CD14-positive monocyte (primary cell): ENCODE data around the gene ERBB4. TPM values are rescaled to one million over a fixed set of nuclear protein-coding genes. Genes with fewer than 3 reads are reported as not detected.

ENCODE experiments used
- DNase-seq, 3 donors: peaks; one replicate each; pipeline ENCODE4 v3.0.0-alpha.2; 2011 to 2022
- H2AFZ ChIP-seq: 2 replicates; pipeline ENCODE4 v1.6.0; 2012; ENCODE audit warnings: mild to moderate bottlenecking, low read depth, low read length, inconsistent platforms; ENCODE audit not compliant: insufficient read depth, poor library complexity, severe bottlenecking
- H3K27ac ChIP-seq, 2 donors: 1 replicate in 1 of 2; 2 replicates in 1 of 2; pipeline ENCODE4 v1.5.1; 2012 to 2013; ENCODE audit warnings: low read length in 2 of 2, control low read depth in 1 of 2, inconsistent platforms in 1 of 2, low read depth in 1 of 2, mild to moderate bottlenecking in 1 of 2
- H3K27me3 ChIP-seq, 2 donors: one replicate each; pipeline versions ENCODE4 v1.6.0 to v1.6.1; 2011 to 2013; ENCODE audit warnings: low read length in 2 of 2; ENCODE audit not compliant: control insufficient read depth in 2 of 2, insufficient read depth in 2 of 2
- H3K36me3 ChIP-seq, 2 donors: replicated peaks in 1 of 2; 1 replicate in 1 of 2; 2 replicates in 1 of 2; pipeline versions ENCODE4 v1.5.1 to v1.6.1; 2012 to 2013; ENCODE audit warnings: low read length in 2 of 2, control low read depth in 1 of 2, inconsistent platforms in 1 of 2, mild to moderate bottlenecking in 1 of 2; ENCODE audit not compliant: insufficient read depth in 2 of 2, control insufficient read depth in 1 of 2
- H3K4me1 ChIP-seq, 2 donors: 1 replicate in 1 of 2; 2 replicates in 1 of 2; pipeline versions ENCODE4 v1.5.1 to v1.6.1; 2012 to 2013; ENCODE audit warnings: low read length in 2 of 2, control low read depth in 1 of 2, inconsistent platforms in 1 of 2, mild to moderate bottlenecking in 1 of 2, moderate library complexity in 1 of 2; ENCODE audit not compliant: insufficient read depth in 2 of 2, control insufficient read depth in 1 of 2
- H3K4me2 ChIP-seq: replicated peaks from 2 replicates; pipeline ENCODE3; 2012; ENCODE audit warnings: low read length, moderate library complexity, mild to moderate bottlenecking; ENCODE audit not compliant: poor library complexity, severe bottlenecking; ENCODE audit errors: extremely low read depth
- H3K4me3 ChIP-seq, 3 experiments: fragments of 200-600 bp in 1 of 3; sonication (generic) in 1 of 3; replicated peaks in 1 of 3; 1 replicate in 2 of 3; 2 replicates in 1 of 3; pipeline ENCODE4 v1.5.1; 2011 to 2013; ENCODE audit warnings: low read length in 3 of 3, mild to moderate bottlenecking in 3 of 3, control low read depth in 2 of 3, low read depth in 2 of 3, inconsistent platforms in 1 of 3, moderate library complexity in 1 of 3
- H3K79me2 ChIP-seq: 2 replicates; pipeline ENCODE4 v1.6.0; 2012; ENCODE audit warnings: mild to moderate bottlenecking, control low read depth, inconsistent platforms, low read length, moderate library complexity; ENCODE audit not compliant: insufficient read depth
- H3K9ac ChIP-seq: 2 replicates; pipeline ENCODE4 v1.6.0; 2017; ENCODE audit warnings: low read length, mild to moderate bottlenecking; ENCODE audit not compliant: insufficient read depth, poor library complexity, severe bottlenecking
- H3K9me3 ChIP-seq, 2 donors: replicated peaks in 1 of 2; 1 replicate in 1 of 2; 2 replicates in 1 of 2; pipeline versions ENCODE4 v1.5.1 to v1.6.1; 2012 to 2013; ENCODE audit warnings: low read length in 2 of 2, control low read depth in 1 of 2; ENCODE audit not compliant: control insufficient read depth in 1 of 2, insufficient read depth in 1 of 2
- H4K20me1 ChIP-seq: 2 replicates; pipeline ENCODE4 v1.6.0; 2012; ENCODE audit warnings: mild to moderate bottlenecking, low read length, control low read depth, moderate library complexity; ENCODE audit not compliant: insufficient read depth
- H3K27ac Mint-ChIP-seq, 7 donors: one replicate each; pipeline ENCODE4 v1.8.0; 2020; ENCODE audit warnings: mild to moderate bottlenecking in 7 of 7, mixed read lengths in 7 of 7, moderate library complexity in 6 of 7, inconsistent platforms in 2 of 7
- H3K27me3 Mint-ChIP-seq, 3 donors: one replicate each; pipeline ENCODE4 v1.8.0; 2021 to 2022; ENCODE audit warnings: low read depth in 3 of 3, mild to moderate bottlenecking in 3 of 3, mixed read lengths in 3 of 3, moderate library complexity in 3 of 3, inconsistent platforms in 1 of 3
- H3K36me3 Mint-ChIP-seq, 2 donors: one replicate each; pipeline ENCODE4 v1.8.0; 2020; ENCODE audit warnings: mixed read lengths in 2 of 2, inconsistent platforms in 1 of 2, mild to moderate bottlenecking in 1 of 2
- H3K4me1 Mint-ChIP-seq: one replicate; pipeline ENCODE4 v1.8.0; 2020; ENCODE audit warnings: mild to moderate bottlenecking, mixed read lengths
- H3K4me3 Mint-ChIP-seq, 2 donors: one replicate each; pipeline ENCODE4 v1.8.0; 2020; ENCODE audit warnings: mild to moderate bottlenecking in 2 of 2, mixed read lengths in 2 of 2, moderate library complexity in 1 of 2
- H3K9me3 Mint-ChIP-seq, 7 donors: one replicate each; pipeline ENCODE4 v1.8.0; 2020 to 2022; ENCODE audit warnings: mixed read lengths in 7 of 7, mild to moderate bottlenecking in 6 of 7, moderate library complexity in 6 of 7, inconsistent platforms in 2 of 7
- CTCF ChIP-seq: fragments of 200-600 bp; IDR thresholded peaks from one replicate; pipeline ENCODE4 v1.8.0; 2022; ENCODE audit warnings: antibody characterized with exemption, mild to moderate bottlenecking
- WGBS: methylation state at CpG from one replicate; pipeline ENCODE4 v1.1.5; 2013; ENCODE audit warnings: missing lambda C conversion rate; ENCODE audit not compliant: insufficient coverage; 5-methylcytosine and 5-hydroxymethylcytosine counted together
- intact Hi-C, 2 donors: fragments of 100-400 bp; cut with micrococcal nuclease; formaldehyde crosslinking; loops; one replicate each; pipeline versions ENCODE4 v1.15.0 to v1.15.1; 2023
- polyA plus RNA-seq, 3 donors: library from polyadenylated mRNA; depleted of rRNA in 1 of 3; unstranded in 2 of 3; stranded (reverse) in 1 of 3; fragments of 300-500 nt in 2 of 3; fragments of >200 nt in 1 of 3; fragmentation: Illumina TruSeq in 2 of 3; gene quantifications; 1 replicate in 2 of 3; 2 replicates in 1 of 3; pipeline ENCODE4 v1.2.3, GENCODE V29; 2012 to 2021

The ERBB4 gene
- polyA plus RNA-seq, 3 donors, result not detected

GRCh38 chr2:212532087-212532486 lies 6.5 kb downstream of the ERBB4 start:
- H2AFZ ChIP-seq, result no peak overlapping the region
- no peak for TF ChIP-seq CTCF
- H3K36me3 ChIP-seq, result no peaks in the 10 kb centered on the region
- no peaks in the 10 kb centered on the region for H4K20me1 ChIP-seq
- H3K4me1 ChIP-seq, result no peaks in the 10 kb centered on the region
- Mint-ChIP-seq H3K36me3 (no peaks in the 10 kb centered on the region), H3K9me3 (peaks cover 0 to 5% (median 2%) of the 10 kb centered on the region in 7 donors), H3K4me1 (peaks cover 4% of the 10 kb centered on the region), H3K27ac (no peak overlapping the region), H3K27me3 (peaks cover 25 to 31% (median 28%) of the 10 kb centered on the region in 3 donors), H3K4me3 (no peak overlapping the region)
- DNase-seq, result no peak
- no peak overlapping the region for H3K4me2 ChIP-seq
- peaks cover 30 to 44% of the 10 kb centered on the region in 2 donors for H3K27me3 ChIP-seq
- H3K4me3 ChIP-seq, result no peak overlapping the region
- no peak overlapping the region for H3K27ac ChIP-seq
- H3K9me3 ChIP-seq, result peaks cover 0 to 11% of the 10 kb centered on the region in 2 donors
- no peaks in the 10 kb centered on the region for H3K79me2 ChIP-seq
- no peak overlapping the region for H3K9ac ChIP-seq
- intact Hi-C loops, result no loop called here
- WGBS, result no CpG with 5 or more reads among the region's 3 CpGs

- H3K36me3 Mint-ChIP-seq, result no peaks in the 10 kb centered on the region
- no peak for DNase-seq
- H3K27ac ChIP-seq, result no peak overlapping the region
- no peak overlapping the region for H2AFZ ChIP-seq
- peaks cover 0 to 8% of the 10 kb centered on the region in 2 donors for H3K9me3 ChIP-seq
- H3K9me3 Mint-ChIP-seq, result peaks cover 0 to 3% (median 0%) of the 10 kb centered on the region in 7 donors
- no peak for TF ChIP-seq CTCF
- H3K9ac ChIP-seq, result no peak overlapping the region
- H3K4me1 Mint-ChIP-seq, result no peaks in the 10 kb centered on the region
- no peaks in the 10 kb centered on the region for H4K20me1 ChIP-seq
- H3K27me3 Mint-ChIP-seq, result peaks cover 19 to 25% (median 22%) of the 10 kb centered on the region in 3 donors
- peaks cover 26 to 38% of the 10 kb centered on the region in 2 donors for H3K27me3 ChIP-seq
- H3K79me2 ChIP-seq, result no peaks in the 10 kb centered on the region
- no CpG with 5 or more reads among the region's 1 CpG for WGBS
- H3K27ac Mint-ChIP-seq, result no peak overlapping the region
- no peaks in the 10 kb centered on the region for H3K36me3 ChIP-seq
- H3K4me1 ChIP-seq, result no peaks in the 10 kb centered on the region
- no peak overlapping the region for H3K4me2 ChIP-seq
- H3K4me3 ChIP-seq, result no peak overlapping the region
- intact Hi-C loops, result no loop called here
- no peak overlapping the region for H3K4me3 Mint-ChIP-seq
These were observed 7.1 kb downstream of the ERBB4 start for GRCh38 chr2:212531499-212531898.
